WTC11 (cell line): ENCODE measurements around the gene LY9. TPM values are rescaled to one million over a fixed set of nuclear protein-coding genes. Genes with fewer than 3 reads are reported as not detected.

Experiments used
- ATAC-seq: fragments of 200-7000 bp; cut with Tn5 transposase; 2 replicates; pipeline ENCODE4 v1.10.0; 2021; ENCODE audit warnings: mild to moderate bottlenecking, moderate library complexity
- CTCF ChIA-PET: fragments of 300-600 bp; sonication (Branson Sonifier 250); formaldehyde crosslinking; loops from one replicate; lab custom pipeline; 2021; ENCODE audit warnings: antibody characterized with exemption; lab: Charles Lee
- POLR2A ChIA-PET: fragments of 350-600 bp; sonication (Branson Sonifier 250); formaldehyde crosslinking; loops from one replicate; lab custom pipeline; 2021; ENCODE audit warnings: antibody characterized with exemption; lab: Charles Lee
- DNase-seq: peaks from one replicate; pipeline ENCODE4 v3.0.0; 2021; ENCODE audit warnings: low spot score
- H3K27ac Mint-ChIP-seq: 2 replicates; pipeline ENCODE4 v1.8.0; 2021; ENCODE audit warnings: mixed read lengths
- H3K27me3 Mint-ChIP-seq: 2 replicates; pipeline ENCODE4 v1.8.0; 2021; ENCODE audit warnings: low read depth, mild to moderate bottlenecking, moderate library complexity, mixed read lengths
- H3K36me3 Mint-ChIP-seq: 2 replicates; pipeline ENCODE4 v1.8.0; 2021; ENCODE audit warnings: mixed read lengths
- H3K4me1 Mint-ChIP-seq: 2 replicates; pipeline ENCODE4 v1.8.0; 2022; ENCODE audit warnings: mixed read lengths
- H3K4me3 Mint-ChIP-seq: 2 replicates; pipeline ENCODE4 v1.8.0; 2021; ENCODE audit warnings: mild to moderate bottlenecking, moderate library complexity, mixed read lengths
- H3K9me3 Mint-ChIP-seq: 2 replicates; pipeline ENCODE4 v1.8.0; 2021; ENCODE audit warnings: mixed read lengths
- AR ChIP-seq: fragments of 250-450 bp; sonication (Bioruptor Pico); IDR thresholded peaks from 2 replicates; pipeline ENCODE4 v1.9.0; 2021; ENCODE audit warnings: mild to moderate bottlenecking
- E2F1 ChIP-seq: sonication (generic); formaldehyde crosslinking; IDR thresholded peaks from 2 replicates; pipeline ENCODE4 v1.8.0; 2022; ENCODE audit warnings: mild to moderate bottlenecking, missing genetic modification reagents
- ELF4 ChIP-seq: sonication (generic); formaldehyde crosslinking; IDR thresholded peaks from 2 replicates; pipeline ENCODE4 v1.8.1; 2022; ENCODE audit warnings: low read depth, mild to moderate bottlenecking, moderate library complexity, missing genetic modification reagents
- FOXP4 ChIP-seq: sonication (generic); formaldehyde crosslinking; IDR thresholded peaks from 2 replicates; pipeline ENCODE4 v1.8.0; 2022; ENCODE audit warnings: mild to moderate bottlenecking, missing genetic modification reagents
- HMGXB4 ChIP-seq: sonication (generic); formaldehyde crosslinking; IDR thresholded peaks from 2 replicates; pipeline ENCODE4 v1.8.1; 2023; ENCODE audit warnings: mild to moderate bottlenecking, moderate library complexity, missing genetic modification reagents
- MYBL2 ChIP-seq: sonication (generic); formaldehyde crosslinking; IDR thresholded peaks from 2 replicates; pipeline ENCODE4 v1.8.1; 2023; ENCODE audit warnings: mild to moderate bottlenecking, moderate library complexity, missing genetic modification reagents
- NFATC4 ChIP-seq: fragments of 250-450 bp; sonication (Bioruptor Pico); IDR thresholded peaks from 2 replicates; pipeline ENCODE4 v1.9.0; 2021; ENCODE audit warnings: mild to moderate bottlenecking
- NR2C2 ChIP-seq: sonication (generic); formaldehyde crosslinking; IDR thresholded peaks from 2 replicates; pipeline ENCODE4 v1.8.0; 2022; ENCODE audit warnings: mild to moderate bottlenecking, missing genetic modification reagents
- ZNF121 ChIP-seq: sonication (generic); formaldehyde crosslinking; IDR thresholded peaks from 2 replicates; pipeline ENCODE4 v1.8.0; 2023; ENCODE audit warnings: missing genetic modification reagents
- ZNF138 ChIP-seq: sonication (generic); formaldehyde crosslinking; conservative IDR thresholded peaks from 2 replicates; pipeline ENCODE4 v1.8.1; 2022; ENCODE audit warnings: mild to moderate bottlenecking, moderate library complexity, missing genetic modification reagents
- ZNF532 ChIP-seq: fragments of 250-450 bp; sonication (Bioruptor Pico); IDR thresholded peaks from 2 replicates; pipeline ENCODE4 v1.9.0; 2021; ENCODE audit warnings: mild to moderate bottlenecking, borderline replicate concordance
- total RNA-seq: library from RNA; stranded (reverse); gene quantifications from 3 replicates; pipeline ENCODE4 v1.2.3, GENCODE V29; 2021

The LY9 gene
- total RNA-seq, 1 experiment from 2014 or later: not detected

- Mint-ChIP-seq H3K36me3 (no peaks in the 10 kb centered on the region), H3K4me3 (no peak overlapping the region)
- POLR2A ChIA-PET: no interaction called here
- CTCF ChIA-PET: interaction anchor here (1.9 kb wide), 1 partner anchor 22 kb away, joined by 6 read pairs; no protein-coding TSS in a partner anchor
- ATAC-seq: no peak
- TF ChIP-seq MYBL2 (CRISPR knock-in tag): no peak
- no peak for TF ChIP-seq NFATC4 (CRISPR knock-in tag)
- TF ChIP-seq AR: no peak
- no peak for TF ChIP-seq ZNF138 (CRISPR knock-in tag)
- TF ChIP-seq E2F1 (CRISPR knock-in tag): no peak
- TF ChIP-seq FOXP4: no peak
- TF ChIP-seq ZNF121 (CRISPR knock-in tag): no peak
- TF ChIP-seq ELF4: no peak
- no peak for TF ChIP-seq HMGXB4 (CRISPR knock-in tag)
- no peak for TF ChIP-seq ZNF532 (CRISPR knock-in tag)
- no peak for TF ChIP-seq NR2C2 (CRISPR knock-in tag)
- TF ChIP-seq, all 79 proteins: peak for 0
- peaks cover 9% of the 10 kb centered on the region for H3K27me3 Mint-ChIP-seq
- H3K9me3 Mint-ChIP-seq: no peaks in the 10 kb centered on the region
- H3K4me1 Mint-ChIP-seq: peaks cover 5% of the 10 kb centered on the region; the same call in 1 of the 2 replicates
- no peak overlapping the region for H3K27ac Mint-ChIP-seq
- DNase-seq: no peak
Observed at GRCh38 chr1:160755461-160755860, 40.5 kb upstream of the LY9 start.
